Measurements from ENCODE around the gene BRICD5. TPM values are rescaled to one million over a fixed set of nuclear protein-coding genes. Genes with fewer than 3 reads are reported as not detected.

The BRICD5 gene
- total and polyA plus RNA-seq, 2 of the 13 experiments (the other 11 are each of a cell fraction or from before 2014, with no cell fraction given): 1.6 to 5.8 TPM

DNA sequence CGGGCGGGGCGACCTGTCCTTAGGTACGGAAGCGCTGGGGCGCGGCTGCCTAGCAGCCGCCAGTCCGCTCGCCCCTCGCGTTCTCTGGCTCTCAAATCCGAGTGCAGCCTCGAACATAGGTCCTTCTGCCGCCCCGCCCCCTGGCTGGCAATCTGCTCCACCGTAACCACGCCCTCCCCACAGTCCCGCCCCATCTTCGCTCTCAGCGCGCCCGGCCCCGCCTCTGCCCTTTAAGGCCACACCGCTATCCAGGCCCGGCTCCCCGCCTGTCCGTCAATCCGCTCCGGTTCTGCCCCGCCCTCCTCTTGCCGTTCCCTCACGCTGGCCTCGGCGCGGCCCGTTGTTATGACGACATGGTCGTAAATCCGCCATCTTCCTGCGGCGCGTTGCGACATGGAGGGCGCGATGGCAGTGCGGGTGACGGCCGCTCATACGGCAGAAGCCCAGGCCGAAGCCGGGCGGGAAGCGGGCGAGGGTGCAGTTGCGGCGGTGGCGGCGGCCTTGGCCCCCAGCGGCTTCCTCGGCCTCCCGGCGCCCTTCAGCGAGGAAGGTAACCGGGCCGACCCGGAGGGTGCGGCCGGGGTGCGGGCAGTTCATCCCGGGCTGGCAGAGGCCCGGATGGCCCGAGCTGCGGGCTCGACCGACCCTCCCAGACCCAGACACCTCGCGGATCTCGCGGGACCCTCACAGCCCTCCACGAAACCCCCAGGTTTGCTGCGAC lies 12.7 kb upstream of the BRICD5 start, which contains the start of gene E4F1 (continued):
- TF ChIP-seq, protein P1, sequence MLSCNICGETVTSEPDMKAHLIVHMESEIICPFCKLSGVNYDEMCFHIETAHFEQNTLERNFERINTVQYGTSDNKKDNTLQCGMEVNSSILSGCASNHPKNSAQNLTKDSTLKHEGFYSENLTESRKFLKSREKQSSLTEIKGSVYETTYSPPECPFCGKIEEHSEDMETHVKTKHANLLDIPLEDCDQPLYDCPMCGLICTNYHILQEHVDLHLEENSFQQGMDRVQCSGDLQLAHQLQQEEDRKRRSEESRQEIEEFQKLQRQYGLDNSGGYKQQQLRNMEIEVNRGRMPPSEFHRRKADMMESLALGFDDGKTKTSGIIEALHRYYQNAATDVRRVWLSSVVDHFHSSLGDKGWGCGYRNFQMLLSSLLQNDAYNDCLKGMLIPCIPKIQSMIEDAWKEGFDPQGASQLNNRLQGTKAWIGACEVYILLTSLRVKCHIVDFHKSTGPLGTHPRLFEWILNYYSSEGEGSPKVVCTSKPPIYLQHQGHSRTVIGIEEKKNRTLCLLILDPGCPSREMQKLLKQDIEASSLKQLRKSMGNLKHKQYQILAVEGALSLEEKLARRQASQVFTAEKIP (CRISPR knock-in tag; IDR thresholded peaks at IDR 0.05; ENCODE audit: borderline replicate concordance): no peak
- TF ChIP-seq MATR3 (CRISPR knock-in tag; IDR thresholded peaks at IDR 0.05) (no peak), PHF20 (CRISPR knock-in tag; IDR thresholded peaks at IDR 0.05) (peak; percentile 78), ZBTB10 (CRISPR knock-in tag; IDR thresholded peaks at IDR 0.05; ENCODE audit: borderline replicate concordance) (no peak; the same call in 1 of the 2 replicates), ZFP37 (CRISPR knock-in tag; IDR thresholded peaks at IDR 0.05; ENCODE audit: borderline replicate concordance) (no peak), ZNF251 (CRISPR knock-in tag; IDR thresholded peaks at IDR 0.05) (no peak), ZZZ3 (CRISPR knock-in tag; IDR thresholded peaks at IDR 0.05; ENCODE audit: borderline replicate concordance) (peak; percentile 87; the same call in 1 of the 2 replicates), ZFP90 (CRISPR knock-in tag; IDR thresholded peaks at IDR 0.05; ENCODE audit: borderline replicate concordance) (peak; percentile 72; the same call in 1 of the 2 replicates), RAD51 (IDR thresholded peaks at IDR 0.05; ENCODE audit: borderline replicate concordance) (no peak), ZNF10 (CRISPR knock-in tag; IDR thresholded peaks at IDR 0.05; ENCODE audit: borderline replicate concordance, low read depth) (no peak), RARA (CRISPR knock-in tag; IDR thresholded peaks at IDR 0.05) (peak; percentile 58), HOXA7 (CRISPR knock-in tag; IDR thresholded peaks at IDR 0.05) (no peak), SP2 (CRISPR knock-in tag; IDR thresholded peaks at IDR 0.05) (peak; percentile 23; the same call in 1 of the 2 replicates), ZNF354B (CRISPR knock-in tag; IDR thresholded peaks at IDR 0.05) (no peak), ZNF274 (CRISPR knock-in tag; IDR thresholded peaks at IDR 0.05) (no peak; the same call in 1 of the 2 replicates), GATAD1 (CRISPR knock-in tag; IDR thresholded peaks at IDR 0.05) (peak; percentile 95), ZNF567 (CRISPR knock-in tag; IDR thresholded peaks at IDR 0.05; ENCODE audit: borderline replicate concordance) (no peak), EHMT2 (IDR thresholded peaks at IDR 0.05; ENCODE audit: borderline replicate concordance, low read depth, low read length) (no peak), HHEX (CRISPR knock-in tag; IDR thresholded peaks at IDR 0.05) (no peak)
- TF ChIP-seq, protein P2, sequence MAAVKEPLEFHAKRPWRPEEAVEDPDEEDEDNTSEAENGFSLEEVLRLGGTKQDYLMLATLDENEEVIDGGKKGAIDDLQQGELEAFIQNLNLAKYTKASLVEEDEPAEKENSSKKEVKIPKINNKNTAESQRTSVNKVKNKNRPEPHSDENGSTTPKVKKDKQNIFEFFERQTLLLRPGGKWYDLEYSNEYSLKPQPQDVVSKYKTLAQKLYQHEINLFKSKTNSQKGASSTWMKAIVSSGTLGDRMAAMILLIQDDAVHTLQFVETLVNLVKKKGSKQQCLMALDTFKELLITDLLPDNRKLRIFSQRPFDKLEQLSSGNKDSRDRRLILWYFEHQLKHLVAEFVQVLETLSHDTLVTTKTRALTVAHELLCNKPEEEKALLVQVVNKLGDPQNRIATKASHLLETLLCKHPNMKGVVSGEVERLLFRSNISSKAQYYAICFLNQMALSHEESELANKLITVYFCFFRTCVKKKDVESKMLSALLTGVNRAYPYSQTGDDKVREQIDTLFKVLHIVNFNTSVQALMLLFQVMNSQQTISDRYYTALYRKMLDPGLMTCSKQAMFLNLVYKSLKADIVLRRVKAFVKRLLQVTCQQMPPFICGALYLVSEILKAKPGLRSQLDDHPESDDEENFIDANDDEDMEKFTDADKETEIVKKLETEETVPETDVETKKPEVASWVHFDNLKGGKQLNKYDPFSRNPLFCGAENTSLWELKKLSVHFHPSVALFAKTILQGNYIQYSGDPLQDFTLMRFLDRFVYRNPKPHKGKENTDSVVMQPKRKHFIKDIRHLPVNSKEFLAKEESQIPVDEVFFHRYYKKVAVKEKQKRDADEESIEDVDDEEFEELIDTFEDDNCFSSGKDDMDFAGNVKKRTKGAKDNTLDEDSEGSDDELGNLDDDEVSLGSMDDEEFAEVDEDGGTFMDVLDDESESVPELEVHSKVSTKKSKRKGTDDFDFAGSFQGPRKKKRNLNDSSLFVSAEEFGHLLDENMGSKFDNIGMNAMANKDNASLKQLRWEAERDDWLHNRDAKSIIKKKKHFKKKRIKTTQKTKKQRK (IDR thresholded peaks at IDR 0.05; ENCODE audit: low read length): no peak
- TF ChIP-seq, protein P3, sequence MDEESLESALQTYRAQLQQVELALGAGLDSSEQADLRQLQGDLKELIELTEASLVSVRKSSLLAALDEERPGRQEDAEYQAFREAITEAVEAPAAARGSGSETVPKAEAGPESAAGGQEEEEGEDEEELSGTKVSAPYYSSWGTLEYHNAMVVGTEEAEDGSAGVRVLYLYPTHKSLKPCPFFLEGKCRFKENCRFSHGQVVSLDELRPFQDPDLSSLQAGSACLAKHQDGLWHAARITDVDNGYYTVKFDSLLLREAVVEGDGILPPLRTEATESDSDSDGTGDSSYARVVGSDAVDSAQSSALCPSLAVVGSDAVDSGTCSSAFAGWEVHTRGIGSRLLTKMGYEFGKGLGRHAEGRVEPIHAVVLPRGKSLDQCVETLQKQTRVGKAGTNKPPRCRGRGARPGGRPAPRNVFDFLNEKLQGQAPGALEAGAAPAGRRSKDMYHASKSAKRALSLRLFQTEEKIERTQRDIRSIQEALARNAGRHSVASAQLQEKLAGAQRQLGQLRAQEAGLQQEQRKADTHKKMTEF (CRISPR knock-in tag; IDR thresholded peaks at IDR 0.05): peak; percentile 86; the same call in 1 of the 2 replicates
